Fibroblast of pulmonary artery (primary cell): ENCODE results near the gene BLCAP.

ENCODE experiments used
- DNase-seq: peaks from one replicate; pipeline ENCODE4 v3.0.0-alpha.2; 2010; ENCODE audit warnings: low read depth
- H3K4me3 ChIP-seq: replicated peaks from 2 replicates; pipeline ENCODE4 v1.5.1; 2011; ENCODE audit warnings: low read depth, mild to moderate bottlenecking, control low read depth, low read length, moderate library complexity
- TF ChIP-seq, protein P1 (sequence below): IDR thresholded peaks from 2 replicates; pipeline ENCODE4 v1.5.1; 2011; ENCODE audit warnings: mild to moderate bottlenecking, control low read depth, low read length, inconsistent platforms; ENCODE audit errors: missing control alignments

Gene BLCAP

DNA sequence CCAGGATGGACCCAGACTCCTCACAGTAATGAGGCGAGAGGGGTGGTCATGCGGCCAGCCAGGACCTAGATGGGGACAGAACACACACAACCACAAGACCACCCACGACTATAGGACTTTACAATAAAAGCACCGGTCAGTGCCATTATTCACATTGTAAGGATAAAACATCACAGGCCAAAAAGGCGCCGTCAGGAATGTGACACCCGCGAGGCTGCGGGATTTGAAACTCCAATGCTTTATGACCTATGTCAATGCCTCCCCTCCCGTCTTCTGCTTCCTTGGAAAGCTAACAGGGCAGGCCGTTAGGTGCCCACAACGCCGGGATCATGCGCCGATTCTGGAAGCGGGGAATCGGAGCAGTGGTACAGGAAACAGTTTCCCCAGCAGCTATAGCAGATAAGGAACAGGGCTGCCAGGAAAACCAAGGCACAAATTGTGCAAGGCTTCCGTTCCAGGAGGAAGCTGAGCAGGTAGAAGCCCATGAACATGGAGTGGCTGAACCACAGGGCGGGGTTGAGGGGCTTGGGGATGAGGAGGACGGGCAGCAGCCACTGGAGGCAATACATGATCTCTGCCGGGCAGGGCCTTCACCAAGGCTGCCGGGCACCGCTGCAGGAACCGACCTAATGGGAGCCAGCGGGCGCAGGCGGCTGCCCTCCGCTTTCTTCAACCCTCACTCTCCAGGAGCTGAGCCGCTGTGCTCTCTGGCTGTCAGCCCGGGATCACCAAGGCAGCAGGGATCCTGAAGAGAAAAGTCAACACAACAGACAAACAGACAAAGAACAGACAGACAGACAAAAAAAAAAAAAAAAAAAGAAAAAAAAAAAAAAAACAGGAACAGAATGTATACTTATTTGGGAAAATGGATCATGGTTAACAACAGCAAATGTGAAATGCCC lies 8.8 kb downstream of the BLCAP start:
- no peak for DNase-seq
- TF ChIP-seq, protein P1, sequence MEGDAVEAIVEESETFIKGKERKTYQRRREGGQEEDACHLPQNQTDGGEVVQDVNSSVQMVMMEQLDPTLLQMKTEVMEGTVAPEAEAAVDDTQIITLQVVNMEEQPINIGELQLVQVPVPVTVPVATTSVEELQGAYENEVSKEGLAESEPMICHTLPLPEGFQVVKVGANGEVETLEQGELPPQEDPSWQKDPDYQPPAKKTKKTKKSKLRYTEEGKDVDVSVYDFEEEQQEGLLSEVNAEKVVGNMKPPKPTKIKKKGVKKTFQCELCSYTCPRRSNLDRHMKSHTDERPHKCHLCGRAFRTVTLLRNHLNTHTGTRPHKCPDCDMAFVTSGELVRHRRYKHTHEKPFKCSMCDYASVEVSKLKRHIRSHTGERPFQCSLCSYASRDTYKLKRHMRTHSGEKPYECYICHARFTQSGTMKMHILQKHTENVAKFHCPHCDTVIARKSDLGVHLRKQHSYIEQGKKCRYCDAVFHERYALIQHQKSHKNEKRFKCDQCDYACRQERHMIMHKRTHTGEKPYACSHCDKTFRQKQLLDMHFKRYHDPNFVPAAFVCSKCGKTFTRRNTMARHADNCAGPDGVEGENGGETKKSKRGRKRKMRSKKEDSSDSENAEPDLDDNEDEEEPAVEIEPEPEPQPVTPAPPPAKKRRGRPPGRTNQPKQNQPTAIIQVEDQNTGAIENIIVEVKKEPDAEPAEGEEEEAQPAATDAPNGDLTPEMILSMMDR = no peak
- H3K4me3 ChIP-seq = no peak overlapping the region

DNA sequence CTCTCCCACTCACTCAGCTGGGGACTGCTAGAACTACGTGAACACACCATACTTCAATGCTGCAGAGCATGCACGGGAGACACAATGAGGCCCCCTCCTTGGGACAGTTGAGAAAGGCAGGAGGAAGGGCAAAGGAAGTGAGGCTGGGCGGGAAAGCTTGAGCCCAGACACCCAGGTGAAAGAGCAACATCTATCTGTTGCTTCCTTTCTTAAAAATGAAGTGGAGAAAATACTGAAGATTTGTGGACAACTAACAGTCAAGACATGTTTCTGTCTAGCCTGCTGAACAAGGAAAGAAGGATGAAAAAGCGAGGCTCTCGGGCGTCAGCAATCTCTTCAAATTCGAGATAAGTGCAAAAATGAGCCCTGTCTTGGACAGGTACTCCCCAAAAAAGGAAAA lies 9.6 kb downstream of the BLCAP start:
- DNase-seq = no peak
- TF ChIP-seq, protein P1 = no peak
- H3K4me3 ChIP-seq = no peak overlapping the region

DNA sequence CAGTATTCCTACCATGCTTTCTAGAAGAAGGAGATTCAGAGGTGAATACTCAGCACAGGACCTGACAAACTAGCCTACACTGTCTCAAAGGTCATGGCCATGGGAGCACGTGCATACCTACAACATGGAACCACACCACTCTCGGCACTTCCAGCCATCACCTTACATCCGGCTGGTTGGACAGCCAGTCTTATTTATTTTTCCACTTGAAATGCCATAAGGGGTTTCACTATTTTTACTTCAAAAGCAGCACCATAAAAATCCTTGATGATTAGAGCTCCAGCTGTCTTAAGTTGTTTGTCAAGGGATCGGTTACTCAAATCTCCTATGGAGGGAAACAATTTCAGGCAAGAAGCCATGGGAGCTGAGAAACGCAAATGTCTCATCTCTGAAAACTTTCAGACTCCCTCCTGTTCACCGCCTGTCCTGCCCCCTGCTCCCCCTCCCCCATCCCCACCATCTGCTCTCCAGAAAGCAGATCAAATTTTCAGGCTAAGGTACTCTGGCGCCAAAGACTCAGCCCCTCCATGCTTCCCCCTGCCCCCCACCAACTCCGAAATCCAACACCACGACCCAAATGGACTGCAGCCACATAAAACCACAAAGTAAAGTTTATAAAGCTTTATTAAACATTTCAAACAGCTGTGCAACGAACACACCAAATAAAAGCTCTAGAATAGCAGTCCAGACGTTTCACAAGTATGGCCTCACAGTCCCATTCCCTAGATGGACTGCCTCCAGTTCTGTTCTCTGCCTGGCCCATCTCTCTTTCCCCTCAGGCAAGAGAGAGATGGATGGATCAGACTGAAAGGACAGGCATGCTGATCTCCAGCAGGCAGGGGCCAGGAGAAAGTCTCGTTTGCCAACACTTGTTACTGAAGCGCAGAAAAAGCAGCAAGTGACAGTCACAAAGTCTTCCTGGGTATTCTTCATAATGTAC lies 10.6 kb downstream of the BLCAP start:
- TF ChIP-seq, protein P1 = no peak
- no peak for DNase-seq
- no peak overlapping the region for H3K4me3 ChIP-seq

DNA sequence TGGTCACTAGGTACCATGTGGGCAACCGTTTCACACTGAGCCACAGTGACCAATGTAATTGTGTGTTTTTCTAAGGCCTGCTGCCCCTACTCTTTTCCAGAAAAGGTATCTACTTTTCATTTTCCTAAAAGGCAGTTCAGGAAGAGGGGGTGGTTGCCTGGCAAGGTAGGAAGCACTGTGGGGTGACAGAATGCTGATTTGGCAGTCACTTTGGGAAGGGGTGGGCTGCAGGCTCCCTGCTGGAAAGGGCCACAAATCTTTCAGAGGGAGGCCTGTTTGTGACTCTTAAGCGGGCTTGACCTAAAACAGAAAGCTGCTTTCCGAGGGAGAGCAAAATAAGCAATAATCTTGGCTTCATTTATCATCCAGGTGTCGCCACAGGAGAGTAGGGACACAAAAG lies 11.8 kb downstream of the BLCAP start:
- TF ChIP-seq, protein P1 = no peak
- DNase-seq = no peak
- H3K4me3 ChIP-seq = no peak overlapping the region

DNA sequence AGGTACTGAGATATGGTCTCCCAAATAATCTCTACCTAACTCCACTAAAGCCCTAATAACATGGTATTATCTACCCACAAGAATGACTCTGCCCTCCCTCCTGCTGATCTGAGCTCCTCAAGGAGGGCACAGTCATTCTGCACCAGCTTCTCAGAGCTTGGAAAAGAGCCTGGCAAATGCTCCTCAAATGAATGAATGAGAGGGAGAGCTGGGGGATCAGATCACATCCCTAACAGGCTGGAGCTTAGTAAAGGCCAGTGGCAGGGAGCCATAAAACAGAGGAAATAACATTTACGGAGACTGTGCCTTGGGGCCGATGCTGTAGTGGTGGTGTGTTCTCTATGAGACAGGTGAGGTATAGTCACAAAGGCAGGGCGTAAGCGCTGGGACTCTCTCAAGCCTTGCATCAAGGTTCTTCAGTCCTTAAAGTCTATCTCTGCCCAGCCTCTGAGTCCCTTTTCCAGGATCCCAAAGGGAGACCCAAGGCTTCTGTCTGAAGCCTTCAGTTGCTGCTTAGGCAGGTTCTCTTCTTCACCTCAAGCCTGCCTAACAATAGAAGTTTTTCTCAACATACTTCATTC lies 13.8 kb downstream of the BLCAP start:
- DNase-seq = no peak
- no peak overlapping the region for H3K4me3 ChIP-seq
- TF ChIP-seq, protein P1 = no peak

DNA sequence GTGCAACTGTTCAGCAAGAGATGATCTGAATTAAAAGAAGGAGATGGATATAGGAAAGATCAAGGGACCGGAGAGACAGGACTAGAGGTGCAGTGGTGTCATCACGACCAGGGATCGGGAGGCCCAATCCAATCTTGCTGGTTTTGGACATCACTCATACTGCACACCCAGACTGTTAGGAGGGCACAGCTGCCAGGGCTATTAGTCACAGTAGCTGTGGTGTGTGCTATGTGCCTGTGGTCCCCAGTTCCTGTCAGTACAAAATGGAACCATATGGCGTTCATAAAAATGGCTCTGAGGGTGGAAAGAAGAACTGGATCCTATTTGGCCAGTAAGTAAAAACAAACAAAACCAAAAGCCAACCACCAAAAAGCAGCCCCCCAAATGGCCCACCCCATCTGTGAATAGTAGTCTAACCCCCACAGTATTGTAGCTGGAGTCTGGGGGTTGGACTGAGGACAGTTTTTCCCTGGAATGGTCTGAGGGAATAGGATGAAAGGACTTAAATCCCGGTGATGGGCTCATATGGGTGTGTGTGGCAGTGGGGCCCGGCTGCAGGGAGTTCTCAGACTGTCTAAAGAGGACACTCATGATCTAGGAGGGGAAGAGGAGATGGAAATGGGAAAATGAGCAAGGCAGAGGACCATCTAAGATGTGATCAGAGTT lies 15.9 kb downstream of the BLCAP start:
- TF ChIP-seq, protein P1 = no peak
- DNase-seq = no peak
- no peak overlapping the region for H3K4me3 ChIP-seq
